H1 (cell line): ENCODE measurements around the gene LDLRAP1. TPM values are rescaled to one million over a fixed set of nuclear protein-coding genes. Genes with fewer than 3 reads are reported as not detected.

Experiments used
- CTCF ChIA-PET: fragments of 300-600 bp; sonication (Branson Sonifier 250); formaldehyde crosslinking; loops from one replicate; lab custom pipeline; 2021; ENCODE audit not compliant: partially characterized antibody; lab: Charles Lee
- POLR2A ChIA-PET: fragments of 300-600 bp; sonication (Branson Sonifier 250); formaldehyde crosslinking; loops from one replicate; lab custom pipeline; 2021; ENCODE audit warnings: inconsistent platforms; ENCODE audit not compliant: partially characterized antibody; lab: Charles Lee
- DNase-seq, 2 experiments: peaks; one replicate each; pipeline versions ENCODE4 v3.0.0 to v3.0.0-alpha.2; 2010 to 2022; ENCODE audit warnings: low spot score in 2 of 2, low read depth in 1 of 2, mixed read lengths in 1 of 2
- FAIRE-seq: peaks from 2 replicates; lab custom pipeline; 2011; peaks lifted over from hg19 to GRCh38; lab: Jason Lieb, UNC
- H2AFZ ChIP-seq: 2 replicates; pipeline ENCODE4 v1.8.1; 2012; ENCODE audit warnings: low read length, inconsistent platforms
- H2AK5ac ChIP-seq: 2 replicates; pipeline ENCODE4 v1.6.1; 2013; ENCODE audit warnings: low read depth, low read length
- H2BK120ac ChIP-seq: replicated peaks from 2 replicates; pipeline ENCODE3; 2013; ENCODE audit warnings: low read depth, low read length, inconsistent platforms
- H2BK12ac ChIP-seq: 2 replicates; pipeline ENCODE4 v1.6.1; 2013; ENCODE audit warnings: low read depth, low read length
- H2BK15ac ChIP-seq: 2 replicates; pipeline ENCODE4 v1.6.1; 2013; ENCODE audit warnings: low read length
- H2BK20ac ChIP-seq: 2 replicates; pipeline ENCODE4 v1.6.1; 2013; ENCODE audit warnings: low read length
- H2BK5ac ChIP-seq: 2 replicates; pipeline ENCODE4 v1.6.1; 2013; ENCODE audit warnings: low read depth, low read length
- H3K14ac ChIP-seq: 2 replicates; pipeline ENCODE4 v1.6.1; 2013; ENCODE audit warnings: inconsistent platforms; ENCODE audit not compliant: insufficient read length
- H3K18ac ChIP-seq: 2 replicates; pipeline ENCODE4 v1.6.1; 2013; ENCODE audit warnings: low read length; ENCODE audit errors: extremely low read depth
- H3K23ac ChIP-seq: 2 replicates; pipeline ENCODE4 v1.6.1; 2013; ENCODE audit warnings: inconsistent platforms; ENCODE audit not compliant: insufficient read length
- H3K23me2 ChIP-seq: 2 replicates; pipeline ENCODE4 v1.6.1; 2013; ENCODE audit warnings: low read depth, low read length
- H3K27ac ChIP-seq: 2 replicates; pipeline ENCODE4 v1.6.1; 2011; ENCODE audit warnings: low read depth, low read length, inconsistent platforms
- H3K27me3 ChIP-seq, 4 experiments: replicated peaks in 1 of 4; 1 replicate in 1 of 4; 2 replicates in 3 of 4; pipeline versions ENCODE4 v1.6.1 to v1.8.1; 2011 to 2013; ENCODE audit warnings: low read length in 3 of 4, mild to moderate bottlenecking in 3 of 4, inconsistent platforms in 2 of 4, mixed read lengths in 2 of 4, moderate library complexity in 1 of 4; ENCODE audit not compliant: control insufficient read depth in 3 of 4, insufficient read depth in 3 of 4; ENCODE audit errors: extremely low read depth in 1 of 4
- H3K36me3 ChIP-seq, 4 experiments: 2 replicates each; pipeline versions ENCODE4 v1.6.1 to v1.8.1; 2011 to 2013; ENCODE audit warnings: mild to moderate bottlenecking in 4 of 4, low read length in 3 of 4, moderate library complexity in 2 of 4, control low read depth in 1 of 4, inconsistent platforms in 1 of 4; ENCODE audit not compliant: insufficient read depth in 4 of 4, control insufficient read depth in 2 of 4
- H3K4ac ChIP-seq: replicated peaks from 2 replicates; pipeline ENCODE3; 2013; ENCODE audit warnings: low read length, low read depth, mixed read lengths, inconsistent platforms; ENCODE audit not compliant: insufficient read length
- H3K4me1 ChIP-seq, 4 experiments: replicated peaks in 1 of 4; 1 replicate in 1 of 4; 2 replicates in 3 of 4; pipeline versions ENCODE4 v1.6.1 to v1.8.1; 2011 to 2013; ENCODE audit warnings: low read length in 3 of 4, inconsistent platforms in 2 of 4, mixed read lengths in 1 of 4; ENCODE audit not compliant: insufficient read depth in 4 of 4, control insufficient read depth in 3 of 4
- H3K4me2 ChIP-seq, 2 experiments: 2 replicates each; pipeline versions ENCODE4 v1.6.1 to v1.8.1; 2011 to 2013; ENCODE audit warnings: low read depth in 2 of 2, low read length in 2 of 2, control low read depth in 1 of 2, inconsistent platforms in 1 of 2, mild to moderate bottlenecking in 1 of 2; ENCODE audit not compliant: insufficient read depth in 1 of 2
- H3K4me3 ChIP-seq, 4 experiments: fragments of 200-600, 300-600 bp in 1 of 4; sonication (generic), shearing (Covaris generic), sonication (Bioruptor Twin) in 1 of 4; 2 replicates each; pipeline versions ENCODE4 v1.5.1 to v1.8.1; 2011 to 2016; ENCODE audit warnings: low read length in 4 of 4, low read depth in 3 of 4, control low read depth in 2 of 4, inconsistent platforms in 2 of 4, mild to moderate bottlenecking in 2 of 4, mixed read lengths in 1 of 4, moderate library complexity in 1 of 4; ENCODE audit not compliant: insufficient read depth in 2 of 4; ENCODE audit errors: extremely low read depth in 1 of 4
- H3K56ac ChIP-seq: replicated peaks from 2 replicates; pipeline ENCODE3; 2013; ENCODE audit warnings: low read depth, mild to moderate bottlenecking, mixed read lengths, low read length, inconsistent platforms; ENCODE audit not compliant: insufficient read length
- H3K79me1 ChIP-seq: 2 replicates; pipeline ENCODE4 v1.6.1; 2013; ENCODE audit warnings: low read depth, low read length, control low read depth
- H3K79me2 ChIP-seq, 2 experiments: 2 replicates each; pipeline versions ENCODE4 v1.6.1 to v1.8.1; 2012 to 2013; ENCODE audit warnings: low read length in 2 of 2, mild to moderate bottlenecking in 2 of 2, inconsistent platforms in 1 of 2; ENCODE audit not compliant: insufficient read depth in 2 of 2, control insufficient read depth in 1 of 2
- H3K9ac ChIP-seq, 4 experiments: replicated peaks in 1 of 4; 1 replicate in 1 of 4; 2 replicates in 3 of 4; pipeline versions ENCODE4 v1.6.1 to v1.8.1; 2011 to 2013; ENCODE audit warnings: low read depth in 3 of 4, low read length in 3 of 4, control low read depth in 2 of 4, mild to moderate bottlenecking in 2 of 4, moderate library complexity in 2 of 4, inconsistent platforms in 1 of 4; ENCODE audit errors: extremely low read depth in 1 of 4
- H3K9me3 ChIP-seq, 2 experiments: 2 replicates each; pipeline versions ENCODE4 v1.6.1 to v1.8.1; 2012 to 2013; ENCODE audit warnings: mild to moderate bottlenecking in 2 of 2, moderate library complexity in 2 of 2, control low read depth in 1 of 2, inconsistent platforms in 1 of 2, low read depth in 1 of 2, low read length in 1 of 2, mixed read lengths in 1 of 2; ENCODE audit not compliant: insufficient read depth in 2 of 2
- H4K20me1 ChIP-seq, 2 experiments: replicated peaks in 1 of 2; 2 replicates each; pipeline versions ENCODE3 to v1.8.1; 2011 to 2013; ENCODE audit warnings: inconsistent platforms in 2 of 2, low read length in 2 of 2, mild to moderate bottlenecking in 1 of 2; ENCODE audit not compliant: insufficient read depth in 2 of 2, control insufficient read depth in 1 of 2
- H4K5ac ChIP-seq: 2 replicates; pipeline ENCODE4 v1.6.1; 2013; ENCODE audit warnings: low read length, low read depth, mixed read lengths, inconsistent platforms; ENCODE audit not compliant: insufficient read length
- H4K8ac ChIP-seq: 2 replicates; pipeline ENCODE4 v1.8.0; 2013; ENCODE audit warnings: mild to moderate bottlenecking, moderate library complexity, low read length, inconsistent platforms; ENCODE audit not compliant: insufficient read depth; ENCODE audit errors: extremely low read depth
- H4K91ac ChIP-seq: replicated peaks from 2 replicates; pipeline ENCODE3; 2013; ENCODE audit warnings: low read length, mixed read lengths, inconsistent platforms; ENCODE audit not compliant: insufficient read length
- CHD2 ChIP-seq: IDR thresholded peaks from 2 replicates; pipeline ENCODE4 v1.6.1; 2012; ENCODE audit warnings: low read length, improper control_type of control experiment
- CTBP2 ChIP-seq: IDR thresholded peaks from 2 replicates; pipeline ENCODE4 v1.7.0; 2011; ENCODE audit warnings: borderline replicate concordance, mild to moderate bottlenecking, moderate library complexity, mixed read lengths, low read length; ENCODE audit not compliant: insufficient read depth, insufficient read length
- EP300 ChIP-seq, 2 experiments: IDR thresholded peaks; 1 replicate in 1 of 2; 2 replicates in 1 of 2; pipeline ENCODE4 v1.6.1; 2011 to 2012; ENCODE audit warnings: low read depth in 2 of 2, low read length in 2 of 2, mild to moderate bottlenecking in 2 of 2, borderline replicate concordance in 1 of 2, inconsistent platforms in 1 of 2, moderate library complexity in 1 of 2
- WGBS, 2 experiments: shearing (Covaris generic) in 1 of 2; methylation state at CpG; one replicate each; pipeline versions ENCODE4 v1.1.6 to v1.1.7; 2013 to 2015; ENCODE audit warnings: low lambda C conversion rate in 2 of 2, mixed read lengths in 2 of 2, inconsistent platforms in 1 of 2, low coverage in 1 of 2, missing lambda C conversion rate in 1 of 2; ENCODE audit not compliant: insufficient replicate concordance in 2 of 2, insufficient coverage in 1 of 2, insufficient read length in 1 of 2; ENCODE audit errors: extremely low coverage in 1 of 2, missing lambda C conversion rate in 1 of 2; 5-methylcytosine and 5-hydroxymethylcytosine counted together
- polyA plus RNA-seq, 7 experiments: library from polyadenylated mRNA; depleted of rRNA in 3 of 7; stranded (reverse) in 5 of 7; unstranded in 2 of 7; fragments of >200 nt in 5 of 7; fragments of 200-250 nt in 2 of 7; gene quantifications; 1 replicate in 5 of 7; 2 replicates in 1 of 7; 4 replicates in 1 of 7; pipeline versions ENCODE4 v1.2.1 to v1.2.3, GENCODE V29; 2011 to 2013; ENCODE audit warnings: missing spikeins in 2 of 7, mixed read lengths in 2 of 7
- total RNA-seq: library from RNA; stranded (reverse); fragmentation: NEBNext Ultra II Directional; extraction: Animal tissue kit (Norgen Biotek cat#: 25700); gene quantifications from 2 replicates; pipeline ENCODE4 v1.2.1, GENCODE V29; 2021

Gene LDLRAP1
- total and polyA plus RNA-seq, 2 of the 8 experiments (the other 6 are each of a cell fraction or from before 2014, with no cell fraction given): 12.8 to 13.2 TPM

- H3K9me3 ChIP-seq: no peaks in the 10 kb centered on the region
- no peaks in the 10 kb centered on the region for H3K27me3 ChIP-seq
- H2BK20ac ChIP-seq: no peak overlapping the region
- H3K4ac ChIP-seq: no peak overlapping the region
- no peak overlapping the region; the same call in 1 of the 2 replicates for H2AK5ac ChIP-seq
- FAIRE-seq: no peak
- no peak overlapping the region for H2AFZ ChIP-seq
- no peak overlapping the region for H3K23ac ChIP-seq
- 0 out of 2 replicates have a peak overlapping the region, but pooled peaks have one; percentile 5 for H2BK5ac ChIP-seq
- no peaks in the 10 kb centered on the region for H3K36me3 ChIP-seq
- WGBS, 2 experiments: 90% methylated on average over 5 of the region's 5 CpGs; no CpG with 5 or more reads in 1 of the 2 experiments
- H2BK12ac ChIP-seq: peak overlapping the region; percentile 81; the same call in 1 of the 2 replicates
- no peak overlapping the region for H4K5ac ChIP-seq
- H3K4me2 ChIP-seq: no peak overlapping the region
- ChIA-PET POLR2A (interaction anchor here (0.9 to 2.0 kb wide), 4 partner anchors 8 to 226 kb away, joined by 4 to 6 read pairs (median 4); partner anchors contain the start of gene LDLRAP1), CTCF (interaction anchor here (0.6 to 5.5 kb wide), 56 partner anchors 8 to 607 kb away, joined by 3 to 92 read pairs (median 5); partner anchors contain the start of genes LDLRAP1 and SELENON)
- no peaks in the 10 kb centered on the region for H3K79me1 ChIP-seq
- no peak overlapping the region for H3K18ac ChIP-seq
- H3K14ac ChIP-seq: no peak overlapping the region
- no peaks in the 10 kb centered on the region for H3K23me2 ChIP-seq
- peak overlapping the region; percentile 38 for H4K91ac ChIP-seq
- no peak overlapping the region for H4K8ac ChIP-seq
- no peaks in the 10 kb centered on the region for H3K79me2 ChIP-seq
- no peak overlapping the region for H3K27ac ChIP-seq
- H2BK120ac ChIP-seq: no peak overlapping the region
- DNase-seq: no peak
- H3K56ac ChIP-seq: no peak overlapping the region
- H2BK15ac ChIP-seq: no peak overlapping the region; the same call in 1 of the 2 replicates
- no peak overlapping the region for H3K4me3 ChIP-seq
- peaks cover 0 to 2% of the 10 kb centered on the region in 2 experiments for H4K20me1 ChIP-seq
- H3K4me1 ChIP-seq: peaks cover 0 to 35% (median 19%) of the 10 kb centered on the region in 4 experiments; a peak in 6 of 7 replicates
- no peak overlapping the region for H3K9ac ChIP-seq
- TF ChIP-seq CHD2: no peak
- TF ChIP-seq EP300 (IDR thresholded peaks at IDR 0.05; ENCODE audit: borderline replicate concordance in 1 of 2, low read depth in 2 of 2, low read length in 2 of 2): no peak
- TF ChIP-seq CTBP2: no peak
Measured at GRCh38 chr1:25572107-25572506, 28.7 kb downstream of the LDLRAP1 start.
